ENCODE results near the gene PHKG2. TPM values are rescaled to one million over a fixed set of nuclear protein-coding genes. Genes with fewer than 3 reads are reported as not detected.

The PHKG2 gene
- total RNA-seq, 1 donor from 2014 or later: 23.6 TPM

- DNase-seq (ENCODE audit: low read depth): no peak
- H3K36me3 ChIP-seq (ENCODE audit: control insufficient read depth, insufficient read depth, low read length): peaks cover 10% of the 10 kb centered on the region
- H3K4me3 ChIP-seq (ENCODE audit: low read depth, low read length): no peak overlapping the region
- TF ChIP-seq CTCF (IDR thresholded peaks at IDR 0.05; ENCODE audit: insufficient read depth, low read length, poor library complexity, severe bottlenecking): no peak
- no peaks in the 10 kb centered on the region for H3K27me3 ChIP-seq (ENCODE audit: control insufficient read depth, insufficient read depth, low read length)
These were observed 23.4 kb upstream of the PHKG2 start for GRCh38 chr16:30724641-30725417.

GRCh38 chr16:30725418-30725792, 22.8 kb upstream of the PHKG2 start:
- no peak for TF ChIP-seq CTCF (IDR thresholded peaks at IDR 0.05; ENCODE audit: insufficient read depth, low read length, poor library complexity, severe bottlenecking)
- Histone ChIP-seq H3K4me3 (ENCODE audit: low read depth, low read length) (no peak overlapping the region), H3K36me3 (ENCODE audit: control insufficient read depth, insufficient read depth, low read length) (peaks cover 9% of the 10 kb centered on the region), H3K27me3 (ENCODE audit: control insufficient read depth, insufficient read depth, low read length) (no peaks in the 10 kb centered on the region)
- DNase-seq (ENCODE audit: low read depth): no peak

GRCh38 chr16:30728321-30728720, 19.9 kb upstream of the PHKG2 start:
- TF ChIP-seq CTCF (IDR thresholded peaks at IDR 0.05; ENCODE audit: insufficient read depth, low read length, poor library complexity, severe bottlenecking): no peak
- H3K36me3 ChIP-seq (ENCODE audit: control insufficient read depth, insufficient read depth, low read length): peaks cover 6% of the 10 kb centered on the region
- DNase-seq (ENCODE audit: low read depth): no peak
- no peaks in the 10 kb centered on the region for H3K27me3 ChIP-seq (ENCODE audit: control insufficient read depth, insufficient read depth, low read length)
- H3K4me3 ChIP-seq (ENCODE audit: low read depth, low read length): no peak overlapping the region

GRCh38 chr16:30728899-30729672, 19.1 kb upstream of the PHKG2 start:
- H3K4me3 ChIP-seq (ENCODE audit: low read depth, low read length): no peak overlapping the region
- DNase-seq (ENCODE audit: low read depth): no peak
- no peaks in the 10 kb centered on the region for H3K27me3 ChIP-seq (ENCODE audit: control insufficient read depth, insufficient read depth, low read length)
- H3K36me3 ChIP-seq (ENCODE audit: control insufficient read depth, insufficient read depth, low read length): peaks cover 4% of the 10 kb centered on the region
- no peak for TF ChIP-seq CTCF (IDR thresholded peaks at IDR 0.05; ENCODE audit: insufficient read depth, low read length, poor library complexity, severe bottlenecking)

- no peak for TF ChIP-seq CTCF (IDR thresholded peaks at IDR 0.05; ENCODE audit: insufficient read depth, low read length, poor library complexity, severe bottlenecking)
- no peaks in the 10 kb centered on the region for H3K27me3 ChIP-seq (ENCODE audit: control insufficient read depth, insufficient read depth, low read length)
- H3K36me3 ChIP-seq (ENCODE audit: control insufficient read depth, insufficient read depth, low read length): peaks cover 4% of the 10 kb centered on the region
- no peak overlapping the region for H3K4me3 ChIP-seq (ENCODE audit: low read depth, low read length)
- no peak for DNase-seq (ENCODE audit: low read depth)
These were observed 16.8 kb upstream of the PHKG2 start for GRCh38 chr16:30731411-30731810.
